Mucosa of gallbladder (tissue), 1 donor: Measurements from ENCODE around the gene PLSCR1. TPM values are rescaled to one million over a fixed set of nuclear protein-coding genes. Genes with fewer than 3 reads are reported as not detected.
A peak's percentile ranks its signal among the peaks of the same experiment; 100 is the strongest.

Source experiments
- DNase-seq: peaks from one replicate; pipeline ENCODE4 v3.0.0-alpha.2; 2020; ENCODE audit warnings: low spot score
- total RNA-seq: library from RNA; stranded (reverse); gene quantifications from one replicate; pipeline ENCODE4 v1.2.1, GENCODE V29; 2021
- donor health status: DM: no; HTN: no; CAD: no.

Gene PLSCR1
- total RNA-seq: 70.3 TPM

- peak; percentile 91 for DNase-seq
Observed at GRCh38 chr3:146544002-146544928, at the start of gene PLSCR1. TSS of gene PLSCR1 (minus strand) at chr3:146544607. CDS start at chr3:146536552, 8,055 bp downstream.

- DNase-seq: no peak
Observed at GRCh38 chr3:146593776-146594175, 49.4 kb upstream of the PLSCR1 start.

- no peak for DNase-seq
Observed at GRCh38 chr3:146590521-146590920, 46.1 kb upstream of the PLSCR1 start.

GRCh38 chr3:146589899-146590508 is 45.6 kb upstream of the PLSCR1 start:
- peak; percentile 37 for DNase-seq

- no peak for DNase-seq
Observed at GRCh38 chr3:146585156-146585555, 40.7 kb upstream of the PLSCR1 start.

GRCh38 chr3:146581951-146582467 is 37.6 kb upstream of the PLSCR1 start:
- DNase-seq: no peak

GRCh38 chr3:146581080-146581601 is 36.7 kb upstream of the PLSCR1 start:
- no peak for DNase-seq

GRCh38 chr3:146577662-146578061 is 33.3 kb upstream of the PLSCR1 start:
- no peak for DNase-seq

- no peak for DNase-seq
Observed at GRCh38 chr3:146575636-146576035, 31.2 kb upstream of the PLSCR1 start.

- DNase-seq: no peak
Observed at GRCh38 chr3:146574173-146574572, 29.8 kb upstream of the PLSCR1 start.

GRCh38 chr3:146569314-146569713 is 24.9 kb upstream of the PLSCR1 start:
- DNase-seq: no peak

GRCh38 chr3:146566138-146566537 is 21.7 kb upstream of the PLSCR1 start:
- DNase-seq: no peak

GRCh38 chr3:146561879-146562278 is 17.5 kb upstream of the PLSCR1 start:
- DNase-seq: no peak

GRCh38 chr3:146561463-146561862 is 17.1 kb upstream of the PLSCR1 start:
- DNase-seq: no peak

GRCh38 chr3:146560678-146561077 is 16.3 kb upstream of the PLSCR1 start:
- DNase-seq: no peak

GRCh38 chr3:146559388-146559787 is 15.0 kb upstream of the PLSCR1 start:
- no peak for DNase-seq

GRCh38 chr3:146558781-146559180 is 14.4 kb upstream of the PLSCR1 start:
- no peak for DNase-seq

GRCh38 chr3:146557745-146558144 is 13.3 kb upstream of the PLSCR1 start:
- no peak for DNase-seq

- DNase-seq: no peak
Observed at GRCh38 chr3:146555311-146555710, 10.9 kb upstream of the PLSCR1 start.

GRCh38 chr3:146554151-146554760 is 9.8 kb upstream of the PLSCR1 start:
- no peak for DNase-seq

GRCh38 chr3:146550743-146551510 is 6.5 kb upstream of the PLSCR1 start:
- DNase-seq: no peak
